ENCODE data around the gene RBMS3. TPM values are rescaled to one million over a fixed set of nuclear protein-coding genes. Genes with fewer than 3 reads are reported as not detected.

RBMS3 gene
- total and polyA plus RNA-seq, 9 donors: 15.9 to 77.4 (median 25.9) TPM

DNA sequence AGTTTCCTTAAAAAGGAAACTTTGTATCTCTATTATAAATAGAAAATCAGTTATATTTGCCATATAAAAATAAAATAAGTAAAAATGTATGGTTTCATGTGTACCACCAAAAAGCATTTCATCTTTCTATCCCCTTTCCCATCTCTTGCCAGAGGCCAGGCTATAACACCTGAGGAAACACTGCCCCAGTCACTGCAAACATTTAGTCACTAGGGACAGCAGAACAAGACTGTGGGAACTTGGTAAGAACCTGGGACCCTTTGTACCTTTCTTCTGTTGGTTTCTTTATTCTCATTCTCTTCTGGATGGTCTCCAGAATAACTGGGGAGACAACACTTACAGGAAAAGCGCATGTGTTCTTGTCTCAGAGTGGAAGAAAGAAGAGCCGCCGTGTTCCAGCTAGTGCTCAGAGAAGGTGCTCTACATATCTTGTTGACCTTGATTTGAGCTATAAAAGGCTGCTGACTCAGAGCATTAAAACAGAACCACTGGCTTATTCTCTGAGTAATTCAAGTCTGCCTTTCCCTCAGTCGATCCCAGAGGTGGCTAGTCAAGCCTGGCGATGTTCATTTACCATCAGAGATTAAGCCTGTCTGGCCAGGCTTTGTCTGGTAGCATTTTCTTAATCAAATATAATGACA lies 361.6 kb downstream of the RBMS3 start:
- Histone ChIP-seq H3K36me3 (ENCODE audit: control insufficient read depth, insufficient read depth, low read length) (no peaks in the 10 kb centered on the region), H3K27ac (ENCODE audit: low read length) (no peak overlapping the region), H3K27me3 (ENCODE audit: control insufficient read depth, insufficient read depth, low read length) (no peaks in the 10 kb centered on the region), H3K9me3 (replicated peaks; ENCODE audit: control insufficient read depth, low read depth, low read length) (no peaks in the 10 kb centered on the region), H3K4me3 (ENCODE audit: low read length) (no peak overlapping the region), H3K4me1 (ENCODE audit: control insufficient read depth, insufficient read depth, low read length) (peaks cover 2% of the 10 kb centered on the region)
- DNase-seq: peak; percentile 49
- WGBS (ENCODE audit: insufficient coverage): 75% methylated on average over 3 of the region's 5 CpGs

DNA sequence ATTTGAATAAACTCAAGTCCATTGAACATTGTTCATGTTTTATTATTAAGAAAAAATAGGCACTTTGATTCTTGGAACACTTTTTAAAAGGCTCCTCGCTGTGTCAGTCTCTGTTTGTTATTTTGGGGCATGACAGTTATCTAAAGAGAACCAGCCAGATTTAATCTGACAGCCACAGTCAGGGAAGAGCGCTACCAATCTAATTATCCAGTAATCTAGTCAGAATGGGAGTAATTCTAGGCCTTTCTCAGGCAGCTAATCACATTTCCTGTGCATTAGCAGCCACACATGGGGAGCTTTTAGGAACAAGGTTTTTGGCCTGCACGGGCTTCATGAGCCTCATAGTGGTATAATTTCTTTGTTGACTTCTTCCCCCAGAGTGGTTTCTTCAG lies 362.2 kb downstream of the RBMS3 start:
- Histone ChIP-seq H3K4me1 (ENCODE audit: control insufficient read depth, insufficient read depth, low read length) (peaks cover 2% of the 10 kb centered on the region), H3K27me3 (ENCODE audit: control insufficient read depth, insufficient read depth, low read length) (no peaks in the 10 kb centered on the region), H3K27ac (ENCODE audit: low read length) (no peak overlapping the region), H3K9me3 (replicated peaks; ENCODE audit: control insufficient read depth, low read depth, low read length) (no peaks in the 10 kb centered on the region), H3K36me3 (ENCODE audit: control insufficient read depth, insufficient read depth, low read length) (no peaks in the 10 kb centered on the region), H3K4me3 (ENCODE audit: low read length) (no peak overlapping the region)
- peak; percentile 11 for DNase-seq
- WGBS (ENCODE audit: insufficient coverage): 60% methylated on average over 1 of the region's 3 CpGs

DNA sequence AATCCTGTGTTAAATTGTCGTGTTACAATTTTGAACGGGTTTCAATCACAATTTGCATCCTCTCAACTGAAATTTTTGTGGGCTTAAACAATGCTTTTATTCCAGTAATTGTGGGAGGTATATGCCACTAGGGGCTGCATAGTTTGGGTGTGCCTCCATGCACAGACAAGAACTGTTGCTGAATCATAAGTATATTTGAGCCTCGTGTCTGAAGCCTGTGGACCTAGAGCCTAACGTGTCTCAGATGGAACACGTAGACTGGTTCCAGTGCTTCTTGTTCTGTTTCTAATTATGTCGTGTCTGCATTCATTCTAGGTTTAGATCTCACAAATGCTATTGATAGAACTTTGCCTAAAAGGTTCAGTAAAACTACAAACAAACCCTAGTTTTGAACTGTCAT lies 363.4 kb downstream of the RBMS3 start:
- whole genome bisulfite sequencing (ENCODE audit: insufficient coverage): no CpG with 5 or more reads among the region's 6 CpGs
- DNase-seq: peak; percentile 85
- Histone ChIP-seq H3K27me3 (ENCODE audit: control insufficient read depth, insufficient read depth, low read length) (no peaks in the 10 kb centered on the region), H3K4me3 (ENCODE audit: low read length) (no peak overlapping the region), H3K27ac (ENCODE audit: low read length) (no peak overlapping the region), H3K9me3 (replicated peaks; ENCODE audit: control insufficient read depth, low read depth, low read length) (no peaks in the 10 kb centered on the region), H3K4me1 (ENCODE audit: control insufficient read depth, insufficient read depth, low read length) (peaks cover 2% of the 10 kb centered on the region), H3K36me3 (ENCODE audit: control insufficient read depth, insufficient read depth, low read length) (no peaks in the 10 kb centered on the region)

DNA sequence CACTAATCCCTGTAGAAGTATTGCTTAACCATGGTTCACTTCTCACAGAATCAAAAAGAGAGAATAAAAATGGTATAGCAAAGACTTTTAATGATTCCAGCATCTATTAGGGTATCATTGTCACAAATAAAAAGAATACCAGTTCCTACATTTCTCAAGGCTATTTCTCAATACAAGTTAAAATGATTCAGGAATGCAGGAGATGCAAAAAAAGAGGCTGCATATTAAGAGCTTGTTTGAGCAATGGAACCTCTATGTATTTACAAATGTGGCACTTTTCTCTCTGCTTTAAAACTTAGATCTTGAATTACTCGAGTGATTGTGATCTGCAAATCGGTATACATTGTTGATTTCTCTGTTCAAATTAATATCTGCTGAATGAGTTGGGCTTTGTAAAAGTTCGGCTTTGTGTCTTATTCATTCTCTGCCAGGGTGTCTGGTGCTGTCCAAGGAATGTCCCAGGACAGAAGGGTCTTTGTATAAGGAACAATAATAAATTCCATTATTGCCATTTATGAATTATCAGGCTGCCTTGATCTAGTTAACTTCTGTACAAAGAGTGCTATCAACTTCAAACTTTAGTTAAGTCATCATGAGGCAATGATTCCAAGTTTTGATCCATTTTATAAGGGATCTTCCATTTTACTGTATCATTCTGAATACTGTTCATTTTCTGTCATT lies 364.2 kb downstream of the RBMS3 start:
- no peak overlapping the region for H3K27ac ChIP-seq (ENCODE audit: low read length)
- no peaks in the 10 kb centered on the region for H3K9me3 ChIP-seq (replicated peaks; ENCODE audit: control insufficient read depth, low read depth, low read length)
- H3K27me3 ChIP-seq (ENCODE audit: control insufficient read depth, insufficient read depth, low read length): no peaks in the 10 kb centered on the region
- no CpG with 5 or more reads among the region's 3 CpGs for WGBS (ENCODE audit: insufficient coverage)
- peaks cover 2% of the 10 kb centered on the region for H3K4me1 ChIP-seq (ENCODE audit: control insufficient read depth, insufficient read depth, low read length)
- H3K36me3 ChIP-seq (ENCODE audit: control insufficient read depth, insufficient read depth, low read length): no peaks in the 10 kb centered on the region
- DNase-seq: peak; percentile 43
- no peak overlapping the region for H3K4me3 ChIP-seq (ENCODE audit: low read length)

DNA sequence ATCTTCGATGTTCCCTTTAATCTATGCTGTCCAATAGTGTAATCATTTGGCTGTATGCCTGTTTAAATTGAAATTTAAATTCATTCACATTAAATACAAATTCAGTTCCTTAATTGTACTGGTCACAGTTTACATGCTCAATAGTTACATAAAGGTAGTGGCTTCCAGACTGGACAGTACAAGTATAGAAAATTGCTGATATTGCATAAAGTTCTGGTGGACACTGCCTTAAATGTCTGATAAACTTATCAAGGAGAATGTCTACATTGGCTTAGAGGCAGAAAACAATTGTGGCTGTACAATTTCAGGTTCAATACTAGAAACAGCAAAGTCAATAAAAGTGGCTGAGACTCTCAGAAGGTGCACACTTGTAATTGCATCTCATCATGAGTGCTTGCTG lies 365.2 kb downstream of the RBMS3 start:
- no peak for DNase-seq
- no peak overlapping the region for H3K4me3 ChIP-seq (ENCODE audit: low read length)
- WGBS (ENCODE audit: insufficient coverage): no CpG with 5 or more reads among the region's 1 CpG
- H3K4me1 ChIP-seq (ENCODE audit: control insufficient read depth, insufficient read depth, low read length): peaks cover 2% of the 10 kb centered on the region
- no peaks in the 10 kb centered on the region for H3K27me3 ChIP-seq (ENCODE audit: control insufficient read depth, insufficient read depth, low read length)
- no peak overlapping the region for H3K27ac ChIP-seq (ENCODE audit: low read length)
- no peaks in the 10 kb centered on the region for H3K9me3 ChIP-seq (replicated peaks; ENCODE audit: control insufficient read depth, low read depth, low read length)
- H3K36me3 ChIP-seq (ENCODE audit: control insufficient read depth, insufficient read depth, low read length): no peaks in the 10 kb centered on the region

DNA sequence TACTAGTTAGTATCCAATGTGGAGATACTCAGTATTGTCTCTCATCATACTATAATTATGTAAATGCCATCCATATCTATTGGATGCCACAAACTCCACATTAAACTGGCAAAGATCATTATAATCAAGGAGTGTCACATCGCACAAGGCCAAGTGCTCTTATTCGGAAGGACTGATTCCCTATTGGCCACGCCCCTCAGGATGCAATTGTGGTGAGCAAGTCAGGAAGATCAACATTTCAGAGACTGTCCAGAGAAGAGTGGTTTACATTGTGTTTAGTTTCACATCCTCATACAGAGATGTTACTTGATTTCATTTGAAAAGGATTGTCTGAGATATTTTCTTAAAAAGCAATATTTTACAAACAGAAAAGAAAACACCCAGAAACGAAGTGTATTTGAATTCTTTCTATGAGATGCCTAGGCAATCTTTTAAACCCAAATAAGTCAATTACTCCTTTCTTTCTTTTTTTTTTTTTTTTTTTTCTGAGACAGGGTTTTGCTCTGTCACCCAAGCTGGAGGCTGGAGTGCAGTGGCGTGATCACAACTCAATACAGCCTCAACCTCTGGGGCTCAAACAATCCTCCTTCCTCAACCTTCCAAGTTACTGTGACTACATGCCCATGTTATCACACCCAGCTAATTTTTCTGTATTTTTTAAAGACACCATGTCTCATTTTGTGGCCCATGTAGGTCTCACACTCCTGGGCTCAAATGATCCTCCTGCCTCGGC lies 369.1 kb downstream of the RBMS3 start:
- DNase-seq: peak; percentile 51
- Histone ChIP-seq H3K4me1 (ENCODE audit: control insufficient read depth, insufficient read depth, low read length) (no peaks in the 10 kb centered on the region), H3K9me3 (replicated peaks; ENCODE audit: control insufficient read depth, low read depth, low read length) (no peaks in the 10 kb centered on the region), H3K36me3 (ENCODE audit: control insufficient read depth, insufficient read depth, low read length) (no peaks in the 10 kb centered on the region), H3K27ac (ENCODE audit: low read length) (no peak overlapping the region), H3K27me3 (ENCODE audit: control insufficient read depth, insufficient read depth, low read length) (no peaks in the 10 kb centered on the region), H3K4me3 (ENCODE audit: low read length) (no peak overlapping the region)
- 75% methylated on average over 1 of the region's 6 CpGs for WGBS (ENCODE audit: insufficient coverage)

DNA sequence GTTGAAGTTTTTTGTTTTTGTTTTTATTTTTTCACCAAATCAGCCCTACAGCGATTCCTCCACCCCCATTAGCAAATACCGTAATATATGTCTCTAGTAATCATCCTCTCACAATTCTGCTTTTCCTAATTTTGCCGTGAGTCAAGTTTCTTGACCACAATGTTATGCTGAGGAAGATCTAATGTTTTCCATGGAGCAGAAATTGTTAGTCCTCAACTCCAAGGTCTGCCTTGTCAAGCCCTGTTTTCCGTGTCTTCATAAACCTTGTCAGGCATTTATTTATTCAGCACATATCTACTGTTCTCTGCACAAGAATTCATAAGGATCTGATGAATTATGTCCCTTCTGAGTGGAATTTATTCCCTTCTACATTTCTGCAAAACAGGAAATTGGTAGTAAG lies 372.8 kb downstream of the RBMS3 start:
- no peaks in the 10 kb centered on the region for H3K9me3 ChIP-seq (replicated peaks; ENCODE audit: control insufficient read depth, low read depth, low read length)
- no peak overlapping the region for H3K4me3 ChIP-seq (ENCODE audit: low read length)
- no peaks in the 10 kb centered on the region for H3K4me1 ChIP-seq (ENCODE audit: control insufficient read depth, insufficient read depth, low read length)
- no peaks in the 10 kb centered on the region for H3K27me3 ChIP-seq (ENCODE audit: control insufficient read depth, insufficient read depth, low read length)
- WGBS (ENCODE audit: insufficient coverage): no CpG with 5 or more reads among the region's 4 CpGs
- no peaks in the 10 kb centered on the region for H3K36me3 ChIP-seq (ENCODE audit: control insufficient read depth, insufficient read depth, low read length)
- H3K27ac ChIP-seq (ENCODE audit: low read length): no peak overlapping the region
- no peak for DNase-seq

DNA sequence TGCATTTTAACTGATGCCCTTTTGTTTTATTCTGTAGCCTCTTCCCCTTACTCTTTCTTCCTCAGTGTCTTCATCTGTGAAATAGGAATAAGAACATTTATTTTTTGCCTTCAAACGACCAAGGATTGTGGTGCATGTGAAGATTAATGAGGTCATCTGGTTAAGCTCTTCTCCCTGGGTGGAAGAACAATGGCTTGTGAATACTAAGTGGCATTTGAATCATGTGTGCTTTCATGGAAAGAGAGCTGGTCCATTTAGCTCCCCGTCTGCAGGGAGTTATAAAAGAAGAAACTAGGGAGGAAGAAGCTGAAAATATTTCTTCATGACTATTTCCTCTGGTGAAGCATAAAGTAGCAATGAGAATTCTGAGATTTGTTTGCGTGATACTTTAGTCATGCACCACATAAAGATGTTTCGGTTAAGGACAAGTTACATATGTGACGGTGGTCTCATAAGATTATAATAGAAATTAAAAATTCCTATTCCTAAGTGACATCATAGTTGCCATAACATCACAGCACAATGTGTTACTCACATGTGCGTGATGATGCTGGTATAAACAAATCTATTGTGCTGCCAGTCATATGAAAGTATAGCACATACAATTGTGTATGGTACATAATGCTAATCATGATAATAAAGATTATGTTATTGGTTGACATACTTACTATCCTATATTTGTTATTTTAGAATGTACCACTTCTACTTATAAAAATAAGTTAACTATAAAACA lies 374.3 kb downstream of the RBMS3 start:
- H3K36me3 ChIP-seq (ENCODE audit: control insufficient read depth, insufficient read depth, low read length): no peaks in the 10 kb centered on the region
- H3K4me3 ChIP-seq (ENCODE audit: low read length): no peak overlapping the region
- H3K27ac ChIP-seq (ENCODE audit: low read length): no peak overlapping the region
- no peaks in the 10 kb centered on the region for H3K9me3 ChIP-seq (replicated peaks; ENCODE audit: control insufficient read depth, low read depth, low read length)
- no peaks in the 10 kb centered on the region for H3K4me1 ChIP-seq (ENCODE audit: control insufficient read depth, insufficient read depth, low read length)
- H3K27me3 ChIP-seq (ENCODE audit: control insufficient read depth, insufficient read depth, low read length): no peaks in the 10 kb centered on the region
- DNase-seq: no peak
- 0% methylated on average over 1 of the region's 6 CpGs for WGBS (ENCODE audit: insufficient coverage)

DNA sequence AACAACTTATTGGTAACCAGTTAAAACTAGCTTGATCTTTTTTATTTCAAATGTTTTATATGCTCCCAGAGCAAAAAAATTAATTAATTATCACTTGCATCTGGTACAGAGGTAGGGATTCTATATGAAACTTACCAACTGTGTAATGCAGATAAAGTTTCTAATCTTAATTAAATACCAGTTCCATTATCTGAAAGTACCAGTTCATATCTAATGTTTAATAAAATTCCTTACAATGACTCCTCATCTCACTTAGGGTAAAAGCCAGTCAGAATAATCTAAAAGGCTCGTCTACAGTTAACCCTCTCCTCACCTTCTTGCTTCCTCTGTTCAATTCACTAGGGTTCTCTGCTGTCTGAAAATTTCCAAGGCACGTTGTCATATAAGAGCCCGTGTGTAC lies 384.8 kb downstream of the RBMS3 start:
- Histone ChIP-seq H3K4me3 (ENCODE audit: low read length) (no peak overlapping the region), H3K36me3 (ENCODE audit: control insufficient read depth, insufficient read depth, low read length) (peaks cover 3% of the 10 kb centered on the region), H3K9me3 (replicated peaks; ENCODE audit: control insufficient read depth, low read depth, low read length) (no peaks in the 10 kb centered on the region), H3K4me1 (ENCODE audit: control insufficient read depth, insufficient read depth, low read length) (no peaks in the 10 kb centered on the region), H3K27ac (ENCODE audit: low read length) (no peak overlapping the region), H3K27me3 (ENCODE audit: control insufficient read depth, insufficient read depth, low read length) (no peaks in the 10 kb centered on the region)
- no peak for DNase-seq
- 78% methylated on average over 3 of the region's 3 CpGs for WGBS (ENCODE audit: insufficient coverage)

DNA sequence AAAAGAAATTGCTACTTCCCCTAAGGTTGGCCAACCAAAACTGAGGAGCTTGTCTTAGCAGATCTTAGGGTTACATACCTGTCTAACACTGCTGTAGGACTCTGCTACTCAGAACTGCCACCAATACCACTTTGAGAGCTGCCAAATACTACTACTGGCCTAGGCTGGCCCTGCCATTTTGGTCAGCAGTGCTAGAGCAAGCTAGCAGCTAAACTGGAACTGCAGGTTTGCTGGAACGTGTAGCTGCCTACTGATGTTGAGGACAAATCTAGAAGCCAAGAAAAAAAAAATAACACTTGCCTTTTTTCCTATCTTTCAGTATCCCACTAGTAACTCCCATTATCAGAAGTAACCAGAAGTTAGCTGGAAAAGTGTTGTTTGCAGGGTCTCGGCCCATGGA lies 387.4 kb downstream of the RBMS3 start:
- Histone ChIP-seq H3K27me3 (ENCODE audit: control insufficient read depth, insufficient read depth, low read length) (no peaks in the 10 kb centered on the region), H3K36me3 (ENCODE audit: control insufficient read depth, insufficient read depth, low read length) (peaks cover 5% of the 10 kb centered on the region), H3K4me1 (ENCODE audit: control insufficient read depth, insufficient read depth, low read length) (no peaks in the 10 kb centered on the region), H3K4me3 (ENCODE audit: low read length) (no peak overlapping the region), H3K27ac (ENCODE audit: low read length) (no peak overlapping the region), H3K9me3 (replicated peaks; ENCODE audit: control insufficient read depth, low read depth, low read length) (no peaks in the 10 kb centered on the region)
- WGBS (ENCODE audit: insufficient coverage): no CpG with 5 or more reads among the region's 2 CpGs
- DNase-seq: no peak
